ENCODE measurements around the gene TRIM17.

The TRIM17 gene

DNA sequence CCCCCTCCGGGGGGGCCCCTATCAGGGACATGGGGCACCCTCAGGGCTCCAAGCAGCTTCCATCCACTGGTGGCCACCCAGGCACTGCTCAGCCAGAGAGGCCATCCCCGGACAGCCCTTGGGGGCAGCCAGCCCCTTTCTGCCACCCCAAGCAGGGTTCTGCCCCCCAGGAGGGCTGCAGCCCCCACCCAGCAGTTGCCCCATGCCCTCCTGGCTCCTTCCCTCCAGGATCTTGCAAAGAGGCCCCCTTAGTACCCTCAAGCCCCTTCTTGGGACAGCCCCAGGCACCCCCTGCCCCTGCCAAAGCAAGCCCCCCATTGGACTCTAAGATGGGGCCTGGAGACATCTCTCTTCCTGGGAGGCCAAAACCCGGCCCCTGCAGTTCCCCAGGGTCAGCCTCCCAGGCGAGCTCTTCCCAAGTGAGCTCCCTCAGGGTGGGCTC lies 44.9 kb downstream of the TRIM17 start:
- Histone ChIP-seq H3K79me2 (ENCODE audit: insufficient read depth, low read length) (no peaks in the 10 kb centered on the region), H4K20me1 (ENCODE audit: insufficient read depth, low read length, poor library complexity, severe bottlenecking) (no peaks in the 10 kb centered on the region), H3K27me3 (ENCODE audit: insufficient read depth, low read length, poor library complexity, severe bottlenecking) (no peaks in the 10 kb centered on the region), H3K9me3 (ENCODE audit: insufficient read depth, low read depth, low read length) (no peaks in the 10 kb centered on the region), H3K4me2 (ENCODE audit: low read depth, low read length, poor library complexity, severe bottlenecking) (no peak overlapping the region), H2AFZ (ENCODE audit: low read length) (no peak overlapping the region), H3K9me2 (replicated peaks; ENCODE audit: low read depth, low read length) (no peaks in the 10 kb centered on the region), H3K36me3 (ENCODE audit: insufficient read depth, low read length) (no peaks in the 10 kb centered on the region), H3F3A (ENCODE audit: low read depth) (no peaks in the 10 kb centered on the region), H3K9ac (ENCODE audit: low read depth, low read length, poor library complexity, severe bottlenecking) (no peak overlapping the region), H3K4me3 (ENCODE audit: low read length, poor library complexity, severe bottlenecking) (no peak overlapping the region), H3K4me1 (ENCODE audit: insufficient read depth, low read length, poor library complexity, severe bottlenecking) (no peaks in the 10 kb centered on the region)
- TF ChIP-seq EZH2phosphoT487 (IDR thresholded peaks at IDR 0.05; ENCODE audit: borderline replicate concordance), result no peak
- TF ChIP-seq CTCF (conservative IDR thresholded peaks at IDR 0.05; ENCODE audit: low read length), result no peak

DNA sequence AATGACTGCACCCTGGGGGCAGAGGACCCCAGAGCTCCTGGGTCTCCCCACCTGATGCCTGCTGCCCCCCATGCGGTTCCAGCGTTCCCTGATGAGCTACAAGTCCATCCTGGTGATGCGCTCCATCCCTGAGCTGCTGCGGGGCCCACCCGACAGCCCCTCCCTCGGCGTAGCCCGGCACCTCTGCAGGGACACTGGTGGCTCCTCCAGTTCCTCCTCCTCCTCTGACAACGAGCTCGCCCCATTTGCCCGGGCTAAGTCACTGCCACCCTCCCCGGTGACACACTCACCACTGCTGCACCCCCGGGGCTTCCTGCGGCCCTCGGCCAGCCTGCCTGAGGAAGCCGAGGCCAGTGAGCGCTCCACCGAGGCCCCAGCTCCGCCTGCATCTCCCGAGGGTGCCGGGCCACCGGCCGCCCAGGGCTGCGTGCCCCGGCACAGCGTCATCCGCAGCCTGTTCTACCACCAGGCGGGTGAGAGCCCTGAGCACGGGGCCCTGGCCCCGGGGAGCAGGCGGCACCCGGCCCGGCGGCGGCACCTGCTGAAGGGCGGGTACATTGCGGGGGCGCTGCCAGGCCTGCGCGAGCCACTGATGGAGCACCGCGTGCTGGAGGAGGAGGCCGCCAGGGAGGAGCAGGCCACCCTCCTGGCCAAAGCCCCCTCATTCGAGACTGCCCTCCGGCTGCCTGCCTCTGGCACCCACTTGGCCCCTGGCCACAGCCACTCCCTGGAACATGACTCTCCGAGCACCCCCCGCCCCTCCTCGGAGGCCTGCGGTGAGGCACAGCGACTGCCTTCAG lies 45.5 kb downstream of the TRIM17 start:
- no peaks in the 10 kb centered on the region for H3K4me1 ChIP-seq (ENCODE audit: insufficient read depth, low read length, poor library complexity, severe bottlenecking)
- H3K9ac ChIP-seq (ENCODE audit: low read depth, low read length, poor library complexity, severe bottlenecking), result no peak overlapping the region
- no peak overlapping the region for H2AFZ ChIP-seq (ENCODE audit: low read length)
- H3K9me2 ChIP-seq (replicated peaks; ENCODE audit: low read depth, low read length), result no peaks in the 10 kb centered on the region
- no peak overlapping the region for H3K4me2 ChIP-seq (ENCODE audit: low read depth, low read length, poor library complexity, severe bottlenecking)
- no peaks in the 10 kb centered on the region for H3K79me2 ChIP-seq (ENCODE audit: insufficient read depth, low read length)
- H3K27me3 ChIP-seq (ENCODE audit: insufficient read depth, low read length, poor library complexity, severe bottlenecking), result no peaks in the 10 kb centered on the region
- H3K4me3 ChIP-seq (ENCODE audit: low read length, poor library complexity, severe bottlenecking), result no peak overlapping the region
- no peaks in the 10 kb centered on the region for H3K36me3 ChIP-seq (ENCODE audit: insufficient read depth, low read length)
- H4K20me1 ChIP-seq (ENCODE audit: insufficient read depth, low read length, poor library complexity, severe bottlenecking), result no peaks in the 10 kb centered on the region
- H3K9me3 ChIP-seq (ENCODE audit: insufficient read depth, low read depth, low read length), result no peaks in the 10 kb centered on the region
- TF ChIP-seq CTCF (conservative IDR thresholded peaks at IDR 0.05; ENCODE audit: low read length), result no peak
- TF ChIP-seq EZH2phosphoT487 (IDR thresholded peaks at IDR 0.05; ENCODE audit: borderline replicate concordance), result no peak
- no peaks in the 10 kb centered on the region for H3F3A ChIP-seq (ENCODE audit: low read depth)

GRCh38 chr1:228370439-228370940 lies 46.2 kb downstream of the TRIM17 start:
- Histone ChIP-seq H3K9me3 (ENCODE audit: insufficient read depth, low read depth, low read length) (no peaks in the 10 kb centered on the region), H3F3A (ENCODE audit: low read depth) (no peaks in the 10 kb centered on the region), H3K4me3 (ENCODE audit: low read length, poor library complexity, severe bottlenecking) (no peak overlapping the region), H3K79me2 (ENCODE audit: insufficient read depth, low read length) (no peaks in the 10 kb centered on the region), H2AFZ (ENCODE audit: low read length) (no peak overlapping the region), H3K27me3 (ENCODE audit: insufficient read depth, low read length, poor library complexity, severe bottlenecking) (no peaks in the 10 kb centered on the region), H3K4me2 (ENCODE audit: low read depth, low read length, poor library complexity, severe bottlenecking) (no peak overlapping the region), H4K20me1 (ENCODE audit: insufficient read depth, low read length, poor library complexity, severe bottlenecking) (no peaks in the 10 kb centered on the region), H3K4me1 (ENCODE audit: insufficient read depth, low read length, poor library complexity, severe bottlenecking) (no peaks in the 10 kb centered on the region), H3K9me2 (replicated peaks; ENCODE audit: low read depth, low read length) (no peaks in the 10 kb centered on the region), H3K9ac (ENCODE audit: low read depth, low read length, poor library complexity, severe bottlenecking) (no peak overlapping the region), H3K36me3 (ENCODE audit: insufficient read depth, low read length) (no peaks in the 10 kb centered on the region)
- TF ChIP-seq EZH2phosphoT487 (IDR thresholded peaks at IDR 0.05; ENCODE audit: borderline replicate concordance) (no peak), CTCF (conservative IDR thresholded peaks at IDR 0.05; ENCODE audit: low read length) (no peak)

All from Loucy (cell line).